ENCODE data around the gene CRTAC1. TPM values are rescaled to one million over a fixed set of nuclear protein-coding genes. Genes with fewer than 3 reads are reported as not detected.

CRTAC1 gene
- polyA plus RNA-seq, 1 experiment = not detected

GRCh38 chr10:97870990-97871389 is 159.4 kb downstream of the CRTAC1 start:
- H3K27ac ChIP-seq (ENCODE audit: low read depth, low read length) = no peak overlapping the region
- peaks cover 20% of the 10 kb centered on the region for H3K27me3 ChIP-seq (ENCODE audit: control insufficient read depth, insufficient read depth, low read length)
- no peaks in the 10 kb centered on the region for H3K9me3 ChIP-seq (ENCODE audit: control insufficient read depth, insufficient read depth, low read length)
- ChIA-PET POLR2A (no interaction called here), CTCF (interaction anchor here (3.9 kb wide), 1 partner anchor 79 kb away, joined by 30 read pairs; no protein-coding TSS in a partner anchor)
- H3K4me3 ChIP-seq (ENCODE audit: low read depth, low read length) = no peak overlapping the region
- no peak for DNase-seq (ENCODE audit: low read depth, low spot score)
- TF ChIP-seq CTCF (IDR thresholded peaks at IDR 0.05; ENCODE audit: low read depth, low read length) = no peak

GRCh38 chr10:97869091-97870042 is 161.1 kb downstream of the CRTAC1 start:
- no peaks in the 10 kb centered on the region for H3K9me3 ChIP-seq (ENCODE audit: control insufficient read depth, insufficient read depth, low read length)
- H3K27ac ChIP-seq (ENCODE audit: low read depth, low read length) = no peak overlapping the region
- peak; percentile 53 for TF ChIP-seq CTCF (IDR thresholded peaks at IDR 0.05; ENCODE audit: low read depth, low read length)
- ChIA-PET POLR2A (no interaction called here), CTCF (interaction anchor here (0.6 to 3.9 kb wide), 3 partner anchors 8 to 200 kb away, joined by 3 to 30 read pairs (median 3); no protein-coding TSS in a partner anchor)
- no peak overlapping the region for H3K4me3 ChIP-seq (ENCODE audit: low read depth, low read length)
- DNase-seq (ENCODE audit: low read depth, low spot score) = peak; percentile 26
- peaks cover 20% of the 10 kb centered on the region for H3K27me3 ChIP-seq (ENCODE audit: control insufficient read depth, insufficient read depth, low read length)

- no peak for DNase-seq (ENCODE audit: low read depth, low spot score)
- ChIA-PET POLR2A (no interaction called here), CTCF (interaction anchor here (0.6 to 3.9 kb wide), 2 partner anchors 66 to 77 kb away, joined by 3 to 30 read pairs; no protein-coding TSS in a partner anchor)
- no peak for TF ChIP-seq CTCF (IDR thresholded peaks at IDR 0.05; ENCODE audit: low read depth, low read length)
- Histone ChIP-seq H3K27me3 (ENCODE audit: control insufficient read depth, insufficient read depth, low read length) (peaks cover 21% of the 10 kb centered on the region), H3K9me3 (ENCODE audit: control insufficient read depth, insufficient read depth, low read length) (no peaks in the 10 kb centered on the region), H3K4me3 (ENCODE audit: low read depth, low read length) (no peak overlapping the region), H3K27ac (ENCODE audit: low read depth, low read length) (no peak overlapping the region)
Observed at GRCh38 chr10:97868134-97868685, 162.2 kb downstream of the CRTAC1 start.

- ChIA-PET CTCF (interaction anchor here (0.6 to 3.9 kb wide), 2 partner anchors 65 to 76 kb away, joined by 3 to 30 read pairs; no protein-coding TSS in a partner anchor), POLR2A (no interaction called here)
- no peak for TF ChIP-seq CTCF (IDR thresholded peaks at IDR 0.05; ENCODE audit: low read depth, low read length)
- DNase-seq (ENCODE audit: low read depth, low spot score) = no peak
- no peak overlapping the region for H3K4me3 ChIP-seq (ENCODE audit: low read depth, low read length)
- H3K9me3 ChIP-seq (ENCODE audit: control insufficient read depth, insufficient read depth, low read length) = no peaks in the 10 kb centered on the region
- H3K27ac ChIP-seq (ENCODE audit: low read depth, low read length) = no peak overlapping the region
- peaks cover 22% of the 10 kb centered on the region for H3K27me3 ChIP-seq (ENCODE audit: control insufficient read depth, insufficient read depth, low read length)
Observed at GRCh38 chr10:97867220-97867800, 163.1 kb downstream of the CRTAC1 start.
